22Rv1 (cell line): ENCODE data around the gene MORN2.
A peak's percentile ranks its signal among the peaks of the same experiment; 100 is the strongest.

Experiments
- H3K27ac ChIP-seq: fragments of 450-650 bp; 2 replicates; pipeline ENCODE4 v1.5.1; 2017
- ZFX ChIP-seq: fragments of 450-650 bp; IDR thresholded peaks from 2 replicates; pipeline ENCODE4 v1.6.1; 2017; ENCODE audit warnings: antibody characterized with exemption, borderline replicate concordance
- TF ChIP-seq, protein P1 (sequence below): fragments of 450-650 bp; IDR thresholded peaks from 2 replicates; pipeline ENCODE4 v1.5.1; 2017; ENCODE audit warnings: mild to moderate bottlenecking

Gene MORN2

DNA sequence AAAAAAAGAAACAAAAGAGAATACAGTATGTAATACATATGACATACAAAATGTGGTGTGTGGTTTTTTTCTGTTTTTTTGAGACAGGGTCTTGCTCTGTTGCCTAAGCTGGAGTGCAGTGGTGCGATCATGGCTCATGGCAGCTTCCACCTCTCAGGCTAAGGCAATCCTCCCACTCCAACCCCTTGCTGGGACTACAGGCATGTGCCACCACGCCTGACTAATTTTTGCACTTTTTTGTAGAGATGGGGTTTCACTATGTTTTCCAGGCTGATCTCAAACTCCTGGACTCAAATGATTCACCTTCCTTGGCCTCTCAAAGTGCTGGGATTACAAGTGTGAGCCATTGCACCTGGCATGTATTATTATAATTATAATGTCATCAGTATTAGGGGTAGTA, 39.0 kb upstream of the MORN2 start:
- no peak overlapping the region for H3K27ac ChIP-seq
- TF ChIP-seq, protein P1, sequence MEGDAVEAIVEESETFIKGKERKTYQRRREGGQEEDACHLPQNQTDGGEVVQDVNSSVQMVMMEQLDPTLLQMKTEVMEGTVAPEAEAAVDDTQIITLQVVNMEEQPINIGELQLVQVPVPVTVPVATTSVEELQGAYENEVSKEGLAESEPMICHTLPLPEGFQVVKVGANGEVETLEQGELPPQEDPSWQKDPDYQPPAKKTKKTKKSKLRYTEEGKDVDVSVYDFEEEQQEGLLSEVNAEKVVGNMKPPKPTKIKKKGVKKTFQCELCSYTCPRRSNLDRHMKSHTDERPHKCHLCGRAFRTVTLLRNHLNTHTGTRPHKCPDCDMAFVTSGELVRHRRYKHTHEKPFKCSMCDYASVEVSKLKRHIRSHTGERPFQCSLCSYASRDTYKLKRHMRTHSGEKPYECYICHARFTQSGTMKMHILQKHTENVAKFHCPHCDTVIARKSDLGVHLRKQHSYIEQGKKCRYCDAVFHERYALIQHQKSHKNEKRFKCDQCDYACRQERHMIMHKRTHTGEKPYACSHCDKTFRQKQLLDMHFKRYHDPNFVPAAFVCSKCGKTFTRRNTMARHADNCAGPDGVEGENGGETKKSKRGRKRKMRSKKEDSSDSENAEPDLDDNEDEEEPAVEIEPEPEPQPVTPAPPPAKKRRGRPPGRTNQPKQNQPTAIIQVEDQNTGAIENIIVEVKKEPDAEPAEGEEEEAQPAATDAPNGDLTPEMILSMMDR = no peak
- no peak for TF ChIP-seq ZFX

DNA sequence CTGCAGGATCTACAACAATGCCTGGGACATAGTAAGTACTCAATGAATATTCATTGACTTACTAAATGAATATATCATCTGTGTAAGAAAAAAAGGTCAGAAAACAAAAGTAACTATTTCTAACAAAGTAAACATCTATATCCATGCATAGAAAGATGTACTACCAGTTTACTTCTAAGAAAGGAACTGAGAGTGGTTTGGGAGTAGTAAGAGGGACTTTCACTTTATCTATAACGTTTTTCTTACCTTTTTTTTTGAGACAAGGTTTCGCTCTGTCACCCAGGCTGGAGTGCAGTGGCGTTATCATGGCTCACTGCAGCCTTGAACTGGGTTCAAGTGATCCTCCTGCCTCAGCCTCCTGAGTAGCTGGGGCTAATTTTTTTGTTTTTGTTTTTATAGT, 25.7 kb upstream of the MORN2 start:
- no peak for TF ChIP-seq ZFX
- TF ChIP-seq, protein P1 = no peak
- no peak overlapping the region for H3K27ac ChIP-seq

DNA sequence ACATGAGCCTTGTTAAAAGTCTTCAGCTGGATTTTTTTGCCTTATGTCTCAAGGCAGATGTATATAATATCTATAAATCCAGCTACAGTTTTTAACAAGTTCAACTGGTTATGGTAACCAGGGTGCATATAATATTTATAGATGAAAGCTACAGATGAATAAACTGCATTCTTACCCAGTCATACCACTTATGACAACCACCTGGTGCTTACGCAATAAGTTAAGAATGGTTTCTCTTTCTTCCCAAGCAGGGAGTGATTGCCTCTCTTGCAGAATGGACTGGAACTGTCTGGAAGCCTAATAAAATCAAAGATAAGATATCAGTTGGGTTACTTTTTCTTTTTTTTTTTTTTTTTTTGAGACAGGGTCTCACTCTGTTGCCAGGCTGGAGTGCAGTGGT, 19.6 kb upstream of the MORN2 start:
- no peak overlapping the region for H3K27ac ChIP-seq
- TF ChIP-seq, protein P1 = no peak
- TF ChIP-seq ZFX = no peak

DNA sequence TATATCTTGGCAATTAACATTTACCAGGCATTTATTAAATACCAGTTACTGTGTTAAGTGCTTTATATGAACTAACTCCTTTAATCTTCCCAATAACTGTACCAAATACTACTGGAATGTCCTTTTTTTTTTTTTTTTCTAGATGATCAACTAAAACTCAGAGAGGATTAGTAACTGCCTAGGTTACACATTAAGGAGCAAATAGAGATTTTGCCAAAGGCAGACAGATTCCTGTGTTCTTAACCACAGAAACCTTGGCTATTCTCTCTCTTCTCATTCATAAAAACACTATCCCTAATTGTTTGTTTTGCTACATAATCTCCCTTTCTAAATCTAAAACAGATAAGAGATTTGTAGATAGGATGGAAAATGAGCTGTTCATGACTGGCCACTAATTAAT, 13.3 kb upstream of the MORN2 start:
- TF ChIP-seq, protein P1 = no peak
- TF ChIP-seq ZFX = no peak
- H3K27ac ChIP-seq = peak overlapping the region; percentile 17; the same call in 1 of the 2 replicates

DNA sequence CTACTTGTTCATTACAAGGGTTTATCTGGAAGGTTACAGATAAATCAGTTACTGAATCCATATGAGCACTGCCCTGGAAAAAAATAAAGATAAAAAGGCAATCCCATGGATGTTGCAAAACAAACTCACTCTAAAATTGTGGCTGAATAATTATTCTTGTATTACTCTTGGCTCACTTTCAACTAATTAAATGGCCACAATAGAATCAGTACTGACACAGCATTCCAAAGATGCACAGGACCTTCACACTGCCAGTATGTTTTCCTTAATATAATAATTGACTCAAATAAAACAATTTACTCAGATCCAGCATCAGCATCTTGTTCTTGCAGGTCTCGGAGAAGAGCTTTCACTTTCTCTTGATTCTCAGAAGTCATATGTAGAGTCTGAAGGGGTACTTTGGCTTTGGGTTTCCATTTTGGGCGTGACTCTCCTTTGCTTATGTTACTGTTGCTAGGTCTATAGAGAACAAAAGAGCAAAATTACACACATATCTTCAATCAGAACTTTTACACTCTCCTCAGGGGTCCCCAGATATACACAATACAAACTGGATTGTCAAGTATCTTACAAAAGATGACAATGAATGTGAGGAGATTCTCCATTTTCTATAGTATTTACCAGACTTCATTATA, 12.6 kb upstream of the MORN2 start:
- TF ChIP-seq ZFX = no peak
- TF ChIP-seq, protein P1 = no peak
- peak overlapping the region; percentile 17; the same call in 1 of the 2 replicates for H3K27ac ChIP-seq

DNA sequence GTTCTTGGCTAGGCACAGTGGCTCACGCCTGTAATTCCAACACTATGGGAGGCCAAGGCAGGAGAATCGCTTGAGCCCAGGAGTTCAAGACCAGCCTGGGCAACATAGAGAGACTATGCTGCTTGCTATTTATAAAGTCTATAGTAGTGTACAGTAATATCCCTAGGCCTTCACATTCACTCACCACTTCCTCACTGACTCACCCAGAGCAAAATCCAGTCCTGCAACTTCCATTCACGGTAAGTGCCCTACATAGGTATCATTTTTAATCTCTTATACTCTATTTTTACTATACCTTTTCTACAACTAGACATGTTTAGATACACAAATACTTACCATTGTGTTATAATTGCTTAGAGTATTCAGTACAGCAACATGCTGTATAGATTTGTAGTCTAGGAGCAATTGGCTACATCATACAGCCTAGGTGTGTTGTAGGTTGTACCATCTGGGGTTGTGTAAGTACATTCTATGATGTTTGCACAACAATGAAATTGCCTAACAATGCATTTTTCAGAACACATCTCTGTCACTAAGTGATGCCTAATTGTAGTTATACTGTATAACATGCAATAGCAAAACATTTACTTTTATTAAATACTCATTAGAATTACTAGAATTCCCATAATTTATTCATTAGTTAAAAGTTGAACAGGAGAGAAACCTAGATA, 8.9 kb upstream of the MORN2 start:
- no peak overlapping the region for H3K27ac ChIP-seq
- TF ChIP-seq, protein P1 = no peak
- TF ChIP-seq ZFX = no peak

DNA sequence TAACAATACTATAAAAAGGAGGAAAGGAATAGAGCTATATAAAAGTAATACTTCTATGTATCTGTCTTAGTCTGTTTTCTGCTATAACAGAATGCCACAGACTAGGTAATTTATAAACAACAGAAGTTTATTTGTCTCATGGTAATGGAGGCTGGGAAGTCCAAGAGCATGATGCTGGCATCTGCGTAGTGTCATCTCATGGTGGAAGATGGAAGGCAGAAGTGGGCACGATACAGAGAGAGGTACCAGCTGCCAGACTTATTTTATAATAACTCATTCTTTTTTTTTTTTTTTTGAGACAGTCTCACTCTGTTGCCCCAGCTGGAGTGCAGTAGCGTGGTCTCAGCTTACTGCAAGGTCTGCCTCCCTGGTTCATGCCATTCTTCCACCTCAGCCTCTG, 4.3 kb upstream of the MORN2 start:
- no peak overlapping the region for H3K27ac ChIP-seq
- TF ChIP-seq, protein P1 = no peak
- TF ChIP-seq ZFX = no peak
